ENCODE data around the gene ROM1.

DNA sequence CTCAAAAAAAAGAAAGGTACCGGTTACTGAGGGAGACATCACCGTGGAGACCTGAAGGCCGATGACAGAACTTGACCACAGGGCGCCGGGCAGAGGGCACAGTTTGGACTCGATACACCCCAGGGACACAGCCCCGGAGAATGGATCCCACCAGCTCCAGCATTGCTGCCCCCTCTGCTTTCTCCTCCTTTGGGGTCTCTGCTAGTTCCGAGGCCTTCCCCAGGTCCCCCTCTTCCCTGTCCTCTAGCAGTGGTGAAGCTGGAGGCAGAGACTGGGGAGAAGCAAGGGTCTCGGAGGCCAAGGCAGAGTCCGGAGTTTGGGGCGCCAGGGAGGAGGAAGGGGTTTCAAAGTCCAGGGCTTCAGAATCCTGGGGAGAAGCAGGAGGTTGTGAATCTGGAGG lies 34.5 kb upstream of the ROM1 start:
- TF ChIP-seq, protein P1, sequence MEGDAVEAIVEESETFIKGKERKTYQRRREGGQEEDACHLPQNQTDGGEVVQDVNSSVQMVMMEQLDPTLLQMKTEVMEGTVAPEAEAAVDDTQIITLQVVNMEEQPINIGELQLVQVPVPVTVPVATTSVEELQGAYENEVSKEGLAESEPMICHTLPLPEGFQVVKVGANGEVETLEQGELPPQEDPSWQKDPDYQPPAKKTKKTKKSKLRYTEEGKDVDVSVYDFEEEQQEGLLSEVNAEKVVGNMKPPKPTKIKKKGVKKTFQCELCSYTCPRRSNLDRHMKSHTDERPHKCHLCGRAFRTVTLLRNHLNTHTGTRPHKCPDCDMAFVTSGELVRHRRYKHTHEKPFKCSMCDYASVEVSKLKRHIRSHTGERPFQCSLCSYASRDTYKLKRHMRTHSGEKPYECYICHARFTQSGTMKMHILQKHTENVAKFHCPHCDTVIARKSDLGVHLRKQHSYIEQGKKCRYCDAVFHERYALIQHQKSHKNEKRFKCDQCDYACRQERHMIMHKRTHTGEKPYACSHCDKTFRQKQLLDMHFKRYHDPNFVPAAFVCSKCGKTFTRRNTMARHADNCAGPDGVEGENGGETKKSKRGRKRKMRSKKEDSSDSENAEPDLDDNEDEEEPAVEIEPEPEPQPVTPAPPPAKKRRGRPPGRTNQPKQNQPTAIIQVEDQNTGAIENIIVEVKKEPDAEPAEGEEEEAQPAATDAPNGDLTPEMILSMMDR (IDR thresholded peaks at IDR 0.05; ENCODE audit: low read depth, low read length), result no peak
- no peak for TF ChIP-seq POLR2A (IDR thresholded peaks at IDR 0.05; ENCODE audit: extremely low read depth, insufficient read length)

Measured in NB4 (cell line).